Measurements from ENCODE around the gene ZNF526. TPM values are rescaled to one million over a fixed set of nuclear protein-coding genes. Genes with fewer than 3 reads are reported as not detected.
A peak's percentile ranks its signal among the peaks of the same experiment; 100 is the strongest.
"Not testable (repeated sequence)": the region's sequence is repeated elsewhere in the genome, so short reads cannot be mapped to it uniquely, and the experiment has no call there.

The ZNF526 gene
- total RNA-seq, 1 donor from 2014 or later, result 5.9 TPM

GRCh38 chr19:42255766-42256745 is 35.9 kb downstream of the ZNF526 start:
- peaks cover 58% of the 10 kb centered on the region for H3K4me1 ChIP-seq
- TF ChIP-seq CTCF (IDR thresholded peaks at IDR 0.05; ENCODE audit: borderline replicate concordance), result no peak
- H3K27me3 ChIP-seq (ENCODE audit: low read depth), result no peaks in the 10 kb centered on the region
- no peaks in the 10 kb centered on the region for H3K36me3 ChIP-seq
- H3K4me3 ChIP-seq, result peak overlapping the region; percentile 97
- intact Hi-C loops (cut with micrococcal nuclease), result no loop called here
- peak overlapping the region; percentile 99 for H3K27ac ChIP-seq (replicated peaks)
- DNase-seq, result peak; percentile 69
- H3K9me3 ChIP-seq (replicated peaks), result no peaks in the 10 kb centered on the region

- H3K9me3 ChIP-seq (replicated peaks); H3K27ac ChIP-seq (replicated peaks); H3K4me3 ChIP-seq; intact Hi-C loops (cut with micrococcal nuclease); H3K36me3 ChIP-seq; DNase-seq; H3K27me3 ChIP-seq (ENCODE audit: low read depth): not testable (repeated sequence)
- peaks cover 40% of the 10 kb centered on the region for H3K4me1 ChIP-seq
Observed at GRCh38 chr19:42257842-42258241, 37.7 kb downstream of the ZNF526 start.

GRCh38 chr19:42261763-42262162 is 41.7 kb downstream of the ZNF526 start:
- Histone ChIP-seq H3K27ac (replicated peaks) (no peak overlapping the region), H3K9me3 (replicated peaks) (no peaks in the 10 kb centered on the region), H3K4me1 (peaks cover 3% of the 10 kb centered on the region), H3K36me3 (no peaks in the 10 kb centered on the region), H3K4me3 (no peak overlapping the region), H3K27me3 (ENCODE audit: low read depth) (no peaks in the 10 kb centered on the region)
- intact Hi-C loops (cut with micrococcal nuclease), result no loop called here
- no peak for DNase-seq
- no peak for TF ChIP-seq CTCF (IDR thresholded peaks at IDR 0.05; ENCODE audit: borderline replicate concordance)

- H3K9me3 ChIP-seq (replicated peaks); DNase-seq; H3K36me3 ChIP-seq; intact Hi-C loops (cut with micrococcal nuclease); H3K27ac ChIP-seq (replicated peaks); H3K4me3 ChIP-seq; H3K27me3 ChIP-seq (ENCODE audit: low read depth): not testable (repeated sequence)
- peaks cover 25% of the 10 kb centered on the region for H3K4me1 ChIP-seq
Observed at GRCh38 chr19:42266105-42266504, 46.0 kb downstream of the ZNF526 start.

- Histone ChIP-seq H3K4me1 (peaks cover 33% of the 10 kb centered on the region), H3K27ac (replicated peaks) (peak overlapping the region; percentile 99)
- H3K36me3 ChIP-seq; DNase-seq; intact Hi-C loops (cut with micrococcal nuclease); H3K9me3 ChIP-seq (replicated peaks); H3K4me3 ChIP-seq; H3K27me3 ChIP-seq (ENCODE audit: low read depth): not testable (repeated sequence)
Observed at GRCh38 chr19:42266928-42267603, 47.0 kb downstream of the ZNF526 start.

- peak overlapping the region; percentile 99 for H3K27ac ChIP-seq (replicated peaks)
- TF ChIP-seq CTCF (IDR thresholded peaks at IDR 0.05; ENCODE audit: borderline replicate concordance), result no peak
- peaks cover 9% of the 10 kb centered on the region for H3K36me3 ChIP-seq
- H3K9me3 ChIP-seq (replicated peaks), result no peaks in the 10 kb centered on the region
- intact Hi-C loops (cut with micrococcal nuclease), result no loop called here
- DNase-seq, result no peak
- H3K4me3 ChIP-seq, result peak overlapping the region; percentile 80
- H3K27me3 ChIP-seq (ENCODE audit: low read depth), result no peaks in the 10 kb centered on the region
- H3K4me1 ChIP-seq, result peaks cover 33% of the 10 kb centered on the region
Observed at GRCh38 chr19:42267644-42268141, 47.6 kb downstream of the ZNF526 start.
